Glomerular endothelial cell (primary cell): ENCODE measurements around the gene LSM10. TPM values are rescaled to one million over a fixed set of nuclear protein-coding genes. Genes with fewer than 3 reads are reported as not detected.

ENCODE experiments used
- DNase-seq: peaks from one replicate; pipeline ENCODE4 v3.0.0-alpha.2; 2011; ENCODE audit warnings: low read depth, low spot score; ENCODE audit errors: extremely low read depth
- total RNA-seq: library from RNA; depleted of rRNA; stranded (reverse); fragments of >200 nt; gene quantifications from 2 replicates; pipeline ENCODE4 v1.2.3, GENCODE V29; 2015

LSM10 gene
- total RNA-seq, 1 donor from 2014 or later, result 29.8 TPM

GRCh38 chr1:36411674-36412648, 14.3 kb upstream of the LSM10 start:
- DNase-seq, result no peak

DNA sequence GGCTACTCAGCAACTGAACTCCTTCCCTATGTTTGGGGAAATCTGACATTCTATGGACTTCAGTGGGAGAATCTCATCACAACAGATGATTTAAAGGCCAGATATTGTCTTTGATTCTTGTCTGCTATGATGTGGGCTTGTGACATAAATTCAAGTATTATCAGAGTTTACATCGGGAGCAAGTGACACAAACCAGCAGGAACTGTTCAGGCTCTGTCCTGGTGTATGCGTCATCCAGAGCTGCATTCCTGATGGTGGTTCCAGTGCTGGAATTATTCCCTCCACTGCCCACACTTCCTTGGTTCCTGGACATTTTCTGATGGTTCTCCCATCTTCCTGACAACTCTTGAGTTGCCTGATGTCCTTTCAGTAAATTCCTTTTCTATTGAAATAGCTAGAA, 10.8 kb upstream of the LSM10 start:
- no peak for DNase-seq

DNA sequence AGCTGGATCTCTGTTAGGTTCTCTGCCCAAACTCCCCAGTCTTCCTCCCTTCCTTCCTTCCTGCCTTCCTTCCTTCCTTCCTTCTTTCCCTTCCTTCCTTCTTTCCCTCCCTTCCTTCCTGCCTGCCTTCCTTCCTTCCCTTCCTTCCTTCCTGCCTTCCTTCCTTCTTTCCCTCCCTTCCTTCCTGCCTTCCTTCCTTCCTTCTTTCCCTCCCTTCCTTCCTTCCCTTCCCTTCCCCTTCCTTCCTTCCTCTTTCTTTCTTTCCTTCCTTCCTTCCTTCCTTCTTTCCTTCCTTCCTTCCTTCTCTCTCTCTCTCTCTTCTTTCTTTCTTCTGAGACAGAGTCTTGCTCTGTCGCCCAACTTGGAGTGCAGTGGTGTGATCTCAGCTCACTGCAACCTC, 8.7 kb upstream of the LSM10 start:
- no peak for DNase-seq

DNA sequence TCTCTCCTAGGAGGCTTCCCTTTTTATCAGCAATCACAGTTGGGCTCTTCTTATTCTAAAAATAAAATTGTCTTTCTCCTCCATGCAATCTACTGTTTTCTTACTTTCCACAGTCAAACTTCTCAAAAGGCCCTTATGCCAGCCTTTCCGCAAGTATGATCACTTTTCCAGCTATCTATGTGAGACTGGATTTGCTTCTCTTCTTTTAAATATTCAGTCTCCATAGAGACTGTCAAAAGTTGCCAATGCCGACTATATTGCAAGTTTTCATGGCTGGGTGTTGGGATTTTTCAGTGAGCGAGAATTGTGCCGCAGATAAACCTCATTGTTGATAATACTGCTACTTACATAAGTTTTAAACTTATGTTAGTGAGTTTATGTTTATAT, 4.8 kb upstream of the LSM10 start:
- DNase-seq, result no peak

DNA sequence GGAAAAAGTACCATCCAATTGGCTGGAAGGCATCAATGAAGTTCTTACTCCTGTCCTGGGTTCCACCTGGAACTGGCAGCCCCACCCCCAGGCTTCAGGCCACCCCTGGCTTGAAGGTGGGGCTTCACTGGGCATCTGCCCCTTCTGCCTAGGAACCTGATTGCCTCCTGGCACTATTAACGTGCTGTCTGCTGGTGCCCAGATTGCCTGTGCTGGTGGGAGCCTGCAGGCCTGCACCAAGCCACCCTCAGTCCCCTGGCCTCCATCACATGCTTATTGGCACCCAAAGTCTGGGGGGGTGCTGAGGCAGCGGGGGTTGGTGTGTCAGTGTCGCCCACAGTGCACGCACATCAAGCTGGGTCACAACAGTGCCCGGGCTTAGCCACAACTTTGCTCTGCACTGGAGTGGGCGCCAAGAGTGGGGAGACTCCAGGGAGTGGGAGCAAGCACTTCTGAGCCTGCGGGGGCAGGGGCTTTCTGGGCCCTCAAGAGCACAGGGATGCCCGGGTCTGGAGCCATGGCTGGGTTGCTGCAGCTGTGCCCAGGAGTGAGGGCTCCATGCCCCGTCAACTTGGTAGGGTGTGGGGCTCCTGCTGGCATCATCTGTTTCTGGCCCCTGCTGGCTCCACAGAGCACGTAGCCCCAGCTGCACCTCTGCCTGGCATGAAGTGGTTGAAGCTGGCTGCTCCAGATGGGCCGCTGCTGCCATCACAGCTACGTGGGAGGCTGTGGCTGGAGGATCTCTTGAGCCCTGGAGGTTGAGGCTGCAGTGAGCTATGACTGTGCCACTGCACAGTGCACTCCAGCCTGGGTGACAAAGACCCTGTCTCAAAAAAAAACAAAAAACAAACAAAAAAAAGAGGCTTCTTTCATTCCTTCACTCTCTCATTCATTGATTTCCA, 4.1 kb upstream of the LSM10 start:
- no peak for DNase-seq

DNA sequence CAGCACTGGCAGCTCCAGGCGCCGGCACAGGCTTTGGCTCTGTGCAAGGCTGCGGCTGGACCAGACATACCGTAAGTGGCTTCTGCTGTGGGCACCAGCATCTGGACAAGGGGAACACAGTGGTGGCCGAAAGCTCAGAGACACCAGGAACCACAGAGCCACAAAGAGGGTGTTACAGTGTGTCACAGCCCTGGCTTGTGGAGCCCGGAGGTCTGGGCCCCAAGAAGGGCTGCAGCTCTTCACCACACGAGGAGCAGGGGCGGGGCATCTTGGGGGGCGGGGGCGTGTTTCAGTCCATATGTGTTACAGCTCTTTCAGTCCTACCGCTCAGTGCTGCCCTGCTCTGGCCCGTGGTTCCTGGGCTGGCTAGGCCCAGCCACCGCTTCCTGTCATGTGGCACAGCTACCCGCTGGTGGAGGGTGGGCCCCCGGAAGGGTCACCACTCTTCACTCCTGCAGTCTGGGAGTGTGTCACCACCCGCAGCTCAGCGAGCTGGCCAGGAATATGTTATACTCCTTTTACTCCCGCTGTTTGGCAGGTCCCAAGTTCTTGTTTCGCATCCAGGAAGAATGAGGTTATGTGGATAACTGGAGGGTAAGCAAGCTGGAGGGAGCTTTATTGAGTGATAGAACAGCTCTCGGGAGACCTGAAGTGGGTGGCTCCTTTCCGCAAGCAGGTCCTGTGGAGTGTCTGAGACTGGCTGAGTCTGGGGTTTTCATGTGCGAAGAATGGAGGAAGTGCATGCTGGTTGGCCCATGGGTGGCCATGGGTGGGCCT, 3.3 kb upstream of the LSM10 start:
- DNase-seq, result no peak

DNA sequence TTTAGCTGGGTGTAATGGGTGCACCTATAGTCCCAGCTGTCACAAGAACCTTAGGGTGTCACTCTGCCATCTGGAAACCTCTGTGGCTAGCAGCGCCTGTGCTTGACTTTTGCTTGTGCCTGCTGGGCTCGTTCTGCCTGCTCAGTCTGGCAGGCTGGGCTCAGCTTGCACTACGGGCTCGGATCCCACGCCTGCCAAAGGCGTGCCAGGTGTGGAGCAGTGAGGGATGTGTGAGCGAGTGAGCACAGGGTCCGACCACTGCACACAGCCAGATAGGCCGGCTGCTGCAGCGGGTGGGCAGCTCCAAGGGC, 2.8 kb upstream of the LSM10 start:
- DNase-seq, result no peak

DNA sequence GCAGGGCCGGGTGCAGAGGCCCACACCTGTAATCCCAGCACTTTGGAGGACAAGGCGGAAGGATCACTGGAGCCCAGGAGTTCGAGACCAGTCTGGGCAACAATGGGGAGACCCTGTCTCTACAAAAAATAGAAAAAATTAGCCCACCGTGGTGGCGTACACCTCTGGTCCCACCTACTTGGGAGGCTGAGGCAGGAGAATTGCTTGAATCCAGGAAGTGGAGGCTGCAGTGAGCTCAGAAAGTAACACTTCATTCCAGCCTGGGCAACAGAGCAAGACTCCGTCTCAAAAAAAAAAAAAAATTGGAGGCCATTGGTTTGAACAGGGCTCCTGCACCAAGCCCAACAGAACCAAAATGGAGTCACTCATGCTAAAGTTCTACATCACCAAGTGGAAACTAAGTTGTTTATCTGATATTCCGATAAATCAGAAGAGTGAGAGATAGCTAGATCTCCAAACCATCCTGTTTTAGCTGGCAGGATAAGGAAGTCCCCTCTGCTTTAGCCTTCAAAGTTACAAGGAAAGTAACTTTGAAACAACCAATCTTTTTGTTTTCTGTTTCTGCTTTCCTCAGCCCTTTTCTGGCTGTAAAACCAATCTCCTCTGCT, 766 bp upstream of the LSM10 start:
- no peak for DNase-seq

GRCh38 chr1:36397083-36397377, 678 bp downstream of the LSM10 start:
- DNase-seq, result no peak

DNA sequence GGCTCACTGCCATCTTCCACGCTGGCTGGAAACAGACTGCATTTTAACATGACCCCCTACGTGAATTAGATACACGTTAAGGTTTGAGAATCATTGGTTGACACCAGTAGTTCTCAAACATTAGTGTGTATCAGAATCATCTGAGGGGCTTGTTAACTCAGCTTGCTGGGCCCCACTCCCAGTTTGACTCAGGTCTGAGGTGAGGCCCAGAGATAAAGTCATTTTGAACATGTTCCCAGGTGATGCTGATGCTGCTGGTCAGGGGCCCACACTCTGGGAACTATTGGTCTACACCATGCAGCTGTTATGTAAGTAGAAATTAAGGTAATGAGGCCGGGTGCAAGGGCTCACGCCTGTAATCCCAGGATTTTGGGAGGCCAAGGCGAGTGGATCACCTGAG, 1.3 kb downstream of the LSM10 start:
- DNase-seq, result no peak

GRCh38 chr1:36393686-36394085, 4.0 kb downstream of the LSM10 start:
- DNase-seq, result no peak

- DNase-seq, result no peak
Observed at GRCh38 chr1:36392836-36393235, 4.9 kb downstream of the LSM10 start.

DNA sequence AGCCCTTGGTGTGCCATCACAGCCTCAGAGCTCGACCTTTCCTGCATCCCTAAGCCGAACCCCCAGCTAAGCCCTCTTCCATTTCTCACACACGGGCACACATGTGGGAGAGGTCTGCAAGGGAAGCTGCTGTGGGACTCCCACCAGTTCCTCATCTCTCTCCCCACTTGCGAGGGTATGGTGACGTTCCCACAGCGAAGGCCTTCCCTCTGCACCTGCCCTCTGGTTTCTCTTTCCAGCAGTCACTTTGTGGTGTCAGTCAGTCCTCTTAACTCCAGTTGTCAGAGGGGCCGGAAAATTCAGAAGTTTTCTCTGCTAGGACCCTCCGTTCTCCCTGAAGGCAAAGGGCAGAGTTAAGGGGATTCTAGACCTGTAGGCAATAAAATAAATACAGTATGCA, 6.4 kb downstream of the LSM10 start:
- no peak for DNase-seq

GRCh38 chr1:36390411-36390810, 7.3 kb downstream of the LSM10 start:
- DNase-seq, result no peak

DNA sequence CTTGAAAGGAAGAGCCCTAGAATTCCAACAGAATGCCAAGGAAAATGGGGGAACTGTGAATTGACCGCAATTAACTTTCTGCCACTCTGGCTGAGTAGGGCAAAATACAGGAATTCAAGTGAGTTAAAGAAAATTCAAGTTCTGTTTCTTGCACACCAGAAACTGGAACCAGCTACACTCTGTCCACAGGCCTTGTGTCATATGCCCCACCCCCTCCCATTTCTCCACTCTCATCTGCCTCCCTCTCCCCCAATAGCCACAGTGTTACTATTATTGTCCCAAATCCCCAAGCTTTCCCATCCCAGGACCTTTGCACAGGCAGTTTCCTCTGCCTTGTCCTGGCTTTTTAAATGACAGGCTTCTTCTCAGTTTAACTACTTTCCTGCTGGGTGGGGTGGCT, 7.7 kb downstream of the LSM10 start:
- DNase-seq, result no peak

DNA sequence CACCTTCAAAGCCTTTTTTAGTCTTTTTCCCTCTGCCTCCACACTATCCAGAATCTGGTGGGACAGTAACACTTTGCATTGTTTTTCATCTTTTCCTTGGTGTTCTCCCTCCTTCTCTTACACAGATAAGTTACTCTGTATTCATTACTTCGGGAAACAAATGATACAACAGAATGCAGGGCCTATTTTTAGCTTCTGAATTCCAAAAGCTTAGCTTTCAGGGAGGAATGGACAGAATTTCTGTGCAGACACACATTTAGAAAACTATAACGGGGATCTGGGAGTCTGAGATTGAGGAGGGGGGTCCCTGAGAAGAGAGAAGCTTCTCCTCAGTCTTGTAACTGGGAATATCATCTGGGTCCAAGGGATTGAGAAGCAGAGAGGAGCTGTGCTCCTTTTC, 8.4 kb downstream of the LSM10 start:
- no peak for DNase-seq

GRCh38 chr1:36387141-36387949, 10.4 kb downstream of the LSM10 start:
- DNase-seq, result no peak

DNA sequence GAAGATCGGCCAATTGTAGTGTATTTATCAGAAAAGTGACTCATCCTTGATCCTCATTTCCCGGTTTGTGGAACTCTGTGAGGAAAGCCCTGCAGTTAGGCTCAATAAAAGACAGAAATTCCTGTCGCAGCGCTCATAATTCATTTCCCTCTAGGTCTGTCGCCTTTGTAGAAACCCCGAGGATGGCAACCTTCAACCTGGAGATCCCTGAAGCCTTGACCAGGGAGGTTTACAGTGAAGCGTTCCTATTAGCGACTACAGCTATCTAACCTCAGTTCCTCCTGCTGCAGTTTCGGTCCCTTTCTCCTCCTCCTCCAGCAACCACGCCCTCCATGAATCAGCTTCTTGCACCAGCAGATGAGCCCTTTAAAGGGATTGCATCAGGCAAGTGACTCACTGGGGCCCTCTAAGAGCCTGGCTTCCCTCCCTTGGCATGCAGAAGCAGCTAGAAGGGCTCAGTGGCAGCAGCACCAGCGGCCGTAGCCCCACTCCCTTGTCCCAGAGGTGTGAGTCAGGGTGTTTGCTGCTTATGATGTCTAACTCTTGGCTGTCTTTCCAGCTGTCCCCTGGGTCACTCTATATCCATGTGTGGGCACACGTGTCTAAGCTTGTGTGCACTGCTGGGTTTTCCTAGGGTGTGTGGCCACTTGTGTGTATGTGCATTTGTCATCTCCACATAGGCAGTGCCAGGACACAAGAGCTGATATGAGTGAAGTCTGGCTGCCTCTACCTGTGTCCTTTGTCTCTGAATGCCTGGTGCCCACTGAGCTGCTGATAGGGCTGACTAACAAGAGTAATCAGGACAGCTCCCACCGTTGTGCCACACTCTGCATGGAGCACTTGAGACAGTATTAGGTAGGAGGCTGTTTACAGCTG, 11.2 kb downstream of the LSM10 start:
- DNase-seq, result peak; percentile 94
